WTC11 (cell line): ENCODE results near the gene FBXO21. TPM values are rescaled to one million over a fixed set of nuclear protein-coding genes. Genes with fewer than 3 reads are reported as not detected.

Source experiments
- ATAC-seq: fragments of 200-7000 bp; cut with Tn5 transposase; 2 replicates; pipeline ENCODE4 v1.10.0; 2021; ENCODE audit warnings: mild to moderate bottlenecking, moderate library complexity
- CTCF ChIA-PET: fragments of 300-600 bp; sonication (Branson Sonifier 250); formaldehyde crosslinking; loops from one replicate; lab custom pipeline; 2021; ENCODE audit warnings: antibody characterized with exemption; lab: Charles Lee
- POLR2A ChIA-PET: fragments of 350-600 bp; sonication (Branson Sonifier 250); formaldehyde crosslinking; loops from one replicate; lab custom pipeline; 2021; ENCODE audit warnings: antibody characterized with exemption; lab: Charles Lee
- DNase-seq: peaks from one replicate; pipeline ENCODE4 v3.0.0; 2021; ENCODE audit warnings: low spot score
- H3K27ac Mint-ChIP-seq: 2 replicates; pipeline ENCODE4 v1.8.0; 2021; ENCODE audit warnings: mixed read lengths
- H3K27me3 Mint-ChIP-seq: 2 replicates; pipeline ENCODE4 v1.8.0; 2021; ENCODE audit warnings: low read depth, mild to moderate bottlenecking, moderate library complexity, mixed read lengths
- H3K36me3 Mint-ChIP-seq: 2 replicates; pipeline ENCODE4 v1.8.0; 2021; ENCODE audit warnings: mixed read lengths
- H3K4me1 Mint-ChIP-seq: 2 replicates; pipeline ENCODE4 v1.8.0; 2022; ENCODE audit warnings: mixed read lengths
- H3K4me3 Mint-ChIP-seq: 2 replicates; pipeline ENCODE4 v1.8.0; 2021; ENCODE audit warnings: mild to moderate bottlenecking, moderate library complexity, mixed read lengths
- H3K9me3 Mint-ChIP-seq: 2 replicates; pipeline ENCODE4 v1.8.0; 2021; ENCODE audit warnings: mixed read lengths
- AR ChIP-seq: fragments of 250-450 bp; sonication (Bioruptor Pico); IDR thresholded peaks from 2 replicates; pipeline ENCODE4 v1.9.0; 2021; ENCODE audit warnings: mild to moderate bottlenecking
- CBFB ChIP-seq: sonication (generic); formaldehyde crosslinking; IDR thresholded peaks from 2 replicates; pipeline ENCODE4 v1.8.1; 2022; ENCODE audit warnings: mild to moderate bottlenecking, low read depth, missing genetic modification reagents
- E2F1 ChIP-seq: sonication (generic); formaldehyde crosslinking; IDR thresholded peaks from 2 replicates; pipeline ENCODE4 v1.8.0; 2022; ENCODE audit warnings: mild to moderate bottlenecking, missing genetic modification reagents
- E2F4 ChIP-seq: sonication (generic); formaldehyde crosslinking; IDR thresholded peaks from 2 replicates; pipeline ENCODE4 v1.8.1; 2022; ENCODE audit warnings: low read depth, mild to moderate bottlenecking, moderate library complexity, missing genetic modification reagents, borderline replicate concordance
- E2F5 ChIP-seq: sonication (generic); formaldehyde crosslinking; IDR thresholded peaks from 2 replicates; pipeline ENCODE4 v1.8.1; 2022; ENCODE audit warnings: mild to moderate bottlenecking, moderate library complexity, missing genetic modification reagents
- ESRRA ChIP-seq: sonication (generic); formaldehyde crosslinking; IDR thresholded peaks from 2 replicates; pipeline ENCODE4 v1.8.1; 2022; ENCODE audit warnings: mild to moderate bottlenecking, missing genetic modification reagents, borderline replicate concordance
- GABPB1 ChIP-seq: sonication (generic); formaldehyde crosslinking; IDR thresholded peaks from 2 replicates; pipeline ENCODE4 v1.8.1; 2023; ENCODE audit warnings: mild to moderate bottlenecking, missing genetic modification reagents
- HMGA2 ChIP-seq: fragments of 250-450 bp; sonication (Bioruptor Pico); IDR thresholded peaks from 2 replicates; pipeline ENCODE4 v1.4.0; 2021; ENCODE audit warnings: mild to moderate bottlenecking, moderate library complexity
- HMGXB4 ChIP-seq: sonication (generic); formaldehyde crosslinking; IDR thresholded peaks from 2 replicates; pipeline ENCODE4 v1.8.1; 2023; ENCODE audit warnings: mild to moderate bottlenecking, moderate library complexity, missing genetic modification reagents
- IRF1 ChIP-seq: sonication (generic); formaldehyde crosslinking; IDR thresholded peaks from 2 replicates; pipeline ENCODE4 v1.8.0; 2023; ENCODE audit warnings: missing genetic modification reagents
- JAZF1 ChIP-seq: fragments of 250-450 bp; sonication (Bioruptor Pico); IDR thresholded peaks from 2 replicates; pipeline ENCODE4 v1.9.0; 2021; ENCODE audit warnings: moderate library complexity, mild to moderate bottlenecking, inconsistent platforms
- JUN ChIP-seq: sonication (generic); formaldehyde crosslinking; IDR thresholded peaks from 2 replicates; pipeline ENCODE4 v1.8.0; 2023; ENCODE audit warnings: mild to moderate bottlenecking, missing genetic modification reagents
- MYBL2 ChIP-seq: sonication (generic); formaldehyde crosslinking; IDR thresholded peaks from 2 replicates; pipeline ENCODE4 v1.8.1; 2023; ENCODE audit warnings: mild to moderate bottlenecking, moderate library complexity, missing genetic modification reagents
- NR2C2 ChIP-seq: sonication (generic); formaldehyde crosslinking; IDR thresholded peaks from 2 replicates; pipeline ENCODE4 v1.8.0; 2022; ENCODE audit warnings: mild to moderate bottlenecking, missing genetic modification reagents
- OVOL2 ChIP-seq: fragments of 250-450 bp; sonication (Bioruptor Pico); IDR thresholded peaks from 2 replicates; pipeline ENCODE4 v1.9.0; 2021; ENCODE audit warnings: mild to moderate bottlenecking, borderline replicate concordance
- SMAD4 ChIP-seq: sonication (generic); formaldehyde crosslinking; IDR thresholded peaks from 2 replicates; pipeline ENCODE4 v1.8.0; 2022; ENCODE audit warnings: mild to moderate bottlenecking, missing genetic modification reagents
- SOX15 ChIP-seq: fragments of 250-450 bp; sonication (Bioruptor Pico); IDR thresholded peaks from 2 replicates; pipeline ENCODE4 v1.9.0; 2021; ENCODE audit warnings: mild to moderate bottlenecking
- TCF7 ChIP-seq: sonication (generic); formaldehyde crosslinking; IDR thresholded peaks from 2 replicates; pipeline ENCODE4 v1.8.0; 2022; ENCODE audit warnings: mild to moderate bottlenecking, low read depth, missing genetic modification reagents, moderate library complexity
- TEAD4 ChIP-seq: sonication (generic); formaldehyde crosslinking; IDR thresholded peaks from 2 replicates; pipeline ENCODE4 v1.8.0; 2022; ENCODE audit warnings: mild to moderate bottlenecking, missing genetic modification reagents
- USF2 ChIP-seq: sonication (generic); formaldehyde crosslinking; IDR thresholded peaks from 2 replicates; pipeline ENCODE4 v1.8.1; 2023; ENCODE audit warnings: mild to moderate bottlenecking, missing genetic modification reagents, moderate library complexity
- ZMAT4 ChIP-seq: fragments of 250-450 bp; sonication (Bioruptor Pico); IDR thresholded peaks from 2 replicates; pipeline ENCODE4 v1.9.0; 2021; ENCODE audit warnings: mild to moderate bottlenecking
- ZNF121 ChIP-seq: sonication (generic); formaldehyde crosslinking; IDR thresholded peaks from 2 replicates; pipeline ENCODE4 v1.8.0; 2023; ENCODE audit warnings: missing genetic modification reagents
- ZNF263 ChIP-seq: sonication (generic); formaldehyde crosslinking; IDR thresholded peaks from 2 replicates; pipeline ENCODE4 v1.8.1; 2022; ENCODE audit warnings: low read depth, mild to moderate bottlenecking, moderate library complexity, missing genetic modification reagents
- ZNF671 ChIP-seq: fragments of 250-450 bp; sonication (Bioruptor Pico); IDR thresholded peaks from 2 replicates; pipeline ENCODE4 v1.8.0; 2021; ENCODE audit warnings: mild to moderate bottlenecking
- total RNA-seq: library from RNA; stranded (reverse); gene quantifications from 3 replicates; pipeline ENCODE4 v1.2.3, GENCODE V29; 2021

The FBXO21 gene
- total RNA-seq, 1 experiment from 2014 or later = 60.3 TPM

GRCh38 chr12:117187421-117187820 is 2.8 kb downstream of the FBXO21 start:
- Mint-ChIP-seq H3K4me1 (peaks cover 22% of the 10 kb centered on the region), H3K4me3 (no peak overlapping the region), H3K36me3 (peaks cover 37% of the 10 kb centered on the region), H3K27ac (peak overlapping the region; percentile 37), H3K27me3 (peaks cover 8% of the 10 kb centered on the region; the same call in 1 of the 2 replicates), H3K9me3 (no peaks in the 10 kb centered on the region)
- no peak for DNase-seq
- ChIA-PET POLR2A (no interaction called here), CTCF (no interaction called here)
- ATAC-seq = no peak
- no peak for TF ChIP-seq GABPB1 (CRISPR knock-in tag)
- no peak for TF ChIP-seq IRF1 (CRISPR knock-in tag)
- TF ChIP-seq E2F1 (CRISPR knock-in tag) = no peak
- no peak for TF ChIP-seq AR (CRISPR knock-in tag)
- no peak for TF ChIP-seq CBFB
- no peak for TF ChIP-seq ZMAT4 (CRISPR knock-in tag)
- no peak for TF ChIP-seq ZNF121 (CRISPR knock-in tag)
- no peak for TF ChIP-seq HMGXB4 (CRISPR knock-in tag)
- TF ChIP-seq OVOL2 (CRISPR knock-in tag) = no peak
- no peak for TF ChIP-seq TEAD4 (CRISPR knock-in tag)

GRCh38 chr12:117182866-117183265 is 7.4 kb downstream of the FBXO21 start:
- DNase-seq (no peak), ATAC-seq (no peak)
- Mint-ChIP-seq H3K4me3 (no peak overlapping the region), H3K4me1 (peaks cover 3% of the 10 kb centered on the region), H3K9me3 (no peaks in the 10 kb centered on the region), H3K36me3 (peaks cover 73% of the 10 kb centered on the region), H3K27me3 (no peaks in the 10 kb centered on the region), H3K27ac (no peak overlapping the region)
- TF ChIP-seq E2F5 = no peak
- no peak for TF ChIP-seq NR2C2
- no peak for TF ChIP-seq E2F1 (CRISPR knock-in tag)
- no peak for TF ChIP-seq MYBL2 (CRISPR knock-in tag)
- no peak for TF ChIP-seq GABPB1 (CRISPR knock-in tag)
- no peak for TF ChIP-seq ESRRA (CRISPR knock-in tag)
- no peak for TF ChIP-seq E2F4 (CRISPR knock-in tag)
- no peak for TF ChIP-seq OVOL2 (CRISPR knock-in tag)
- TF ChIP-seq SOX15 (CRISPR knock-in tag) = no peak
- no peak for TF ChIP-seq HMGA2 (CRISPR knock-in tag)
- TF ChIP-seq SMAD4 (CRISPR knock-in tag) = no peak
- TF ChIP-seq JAZF1 (CRISPR knock-in tag) = no peak
- TF ChIP-seq ZNF671 (CRISPR knock-in tag) = no peak
- TF ChIP-seq ZNF263 (CRISPR knock-in tag) = no peak
- TF ChIP-seq USF2 (CRISPR knock-in tag) = no peak
- TF ChIP-seq TCF7 (CRISPR knock-in tag) = no peak
- TF ChIP-seq JUN (CRISPR knock-in tag) = no peak
- POLR2A ChIA-PET = no interaction called here
- CTCF ChIA-PET = no interaction called here
